Amygdala (tissue), 56 donors: Measurements from ENCODE around the gene TFRC.
"Not testable (repeated sequence)": the region's sequence is repeated elsewhere in the genome, so short reads cannot be mapped to it uniquely, and the experiment has no call there.

Experiments used
- DNase-seq, 56 donors: peaks; one replicate each; lab custom pipeline; 2025; lab: John Stamatoyannopoulos, UW

TFRC gene

GRCh38 chr3:196051282-196052076, 30.4 kb downstream of the TFRC start:
- peak in 5 of 56 donors; percentile 4 to 52 (median 9) for DNase-seq

- no peak for DNase-seq
These were observed 31.3 kb downstream of the TFRC start for GRCh38 chr3:196050597-196050996.

DNA sequence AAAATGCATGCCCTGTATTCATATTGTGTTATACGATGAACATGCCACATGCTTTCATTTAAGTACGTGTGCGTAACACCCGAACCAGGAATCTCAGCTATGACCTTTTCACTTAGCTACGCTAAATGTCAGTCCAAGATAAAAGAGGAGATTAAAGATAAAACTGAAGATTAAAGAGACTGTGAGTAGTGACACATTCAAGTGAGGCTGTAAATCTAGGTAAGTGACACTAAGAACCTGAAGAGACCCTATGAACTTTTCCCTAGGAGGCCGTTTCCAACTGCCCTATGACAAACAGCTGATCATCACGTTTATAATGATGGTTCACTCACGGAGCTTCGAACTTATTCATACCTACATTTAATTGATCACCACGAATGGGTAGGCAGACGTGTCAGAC, 32.2 kb downstream of the TFRC start:
- DNase-seq, result no peak

- DNase-seq, result no peak
These were observed 32.8 kb downstream of the TFRC start for GRCh38 chr3:196048922-196049598.

GRCh38 chr3:196047391-196048030, 34.4 kb downstream of the TFRC start:
- no peak for DNase-seq

DNA sequence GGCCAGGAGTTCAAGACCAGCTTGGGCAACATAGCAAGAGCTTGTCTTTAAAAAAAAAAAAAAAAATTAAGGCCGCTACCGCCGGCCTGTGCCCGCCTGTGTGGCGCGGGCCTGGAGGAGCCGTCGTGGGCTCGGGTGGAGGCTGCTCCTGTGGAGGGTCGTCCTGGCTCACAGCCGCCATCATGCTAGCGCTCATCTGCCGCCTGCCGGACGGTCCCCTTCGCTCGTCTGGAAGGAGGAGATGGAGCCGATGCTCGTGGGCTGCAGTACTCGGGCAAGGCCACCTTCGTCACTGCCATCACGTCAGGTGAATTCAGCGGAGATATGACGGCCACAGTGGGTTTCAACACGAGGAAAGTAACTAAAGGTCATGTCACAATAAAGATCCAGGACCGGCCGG, 37.4 kb downstream of the TFRC start:
- no peak for DNase-seq

- no peak for DNase-seq
These were observed 39.2 kb downstream of the TFRC start for GRCh38 chr3:196042673-196043072.

DNA sequence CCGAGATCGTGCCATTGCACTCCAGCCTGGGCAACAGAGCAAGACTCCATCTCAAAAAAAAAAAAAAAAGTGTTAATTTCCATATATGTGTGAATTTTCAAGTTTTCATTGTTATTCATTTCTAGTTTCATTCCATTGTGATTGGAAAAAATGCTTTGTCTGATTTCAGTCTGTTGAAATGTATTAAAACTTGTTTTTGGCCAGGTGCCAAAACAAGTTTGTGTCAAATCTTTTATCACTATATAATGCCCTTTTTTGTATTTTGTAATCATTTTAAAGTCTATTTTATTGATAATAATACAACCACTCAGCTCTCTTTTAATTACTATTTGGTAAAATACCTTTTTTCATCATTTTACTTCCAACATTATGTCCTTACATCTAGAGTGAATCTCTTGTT, 42.5 kb downstream of the TFRC start:
- no peak for DNase-seq

- not testable (repeated sequence) for DNase-seq
These were observed 55.8 kb downstream of the TFRC start for GRCh38 chr3:196026059-196026458.

- no peak for DNase-seq
These were observed 56.9 kb downstream of the TFRC start for GRCh38 chr3:196024968-196025367.

DNA sequence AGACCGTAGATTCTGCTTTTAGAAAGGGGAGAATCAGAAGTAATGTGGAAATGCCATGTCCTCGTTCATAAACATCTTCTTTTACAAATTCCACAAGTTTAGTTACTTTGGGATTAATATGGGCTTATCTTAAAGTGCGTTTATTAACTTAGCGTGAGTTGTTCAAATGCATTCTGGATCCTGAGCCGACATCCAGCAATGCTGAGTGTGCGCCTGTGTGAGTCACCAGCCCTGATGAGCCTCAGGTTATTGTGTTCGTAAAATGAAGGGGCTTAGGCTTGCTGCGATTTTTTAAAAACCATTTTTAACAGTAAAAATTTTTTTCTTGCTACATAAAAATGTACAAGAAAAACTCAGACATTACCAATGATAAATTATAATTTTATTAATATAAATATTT, 57.9 kb downstream of the TFRC start:
- no peak for DNase-seq

- not testable (repeated sequence) for DNase-seq
These were observed 59.4 kb downstream of the TFRC start for GRCh38 chr3:196022499-196022878.

DNA sequence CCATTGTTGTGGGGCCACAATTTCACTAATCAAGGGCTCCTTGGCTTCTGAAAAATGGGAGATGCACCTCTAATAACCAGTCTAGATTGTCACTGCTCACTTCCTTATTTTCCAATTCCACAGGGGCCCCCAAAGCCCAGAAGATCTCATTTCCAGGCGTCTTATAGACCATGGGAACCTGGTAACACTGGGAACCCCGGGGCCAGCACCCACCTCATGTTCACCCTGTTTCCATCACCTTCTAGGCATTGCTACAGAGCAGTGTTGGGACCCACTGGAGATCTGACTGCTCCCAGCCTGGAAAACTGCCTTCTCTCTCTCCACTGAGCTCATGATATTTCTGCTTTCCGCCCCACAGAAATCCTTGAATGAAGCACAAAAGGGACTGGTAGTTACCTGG, 61.5 kb downstream of the TFRC start:
- no peak for DNase-seq

GRCh38 chr3:196019576-196019975, 62.3 kb downstream of the TFRC start:
- not testable (repeated sequence) for DNase-seq

DNA sequence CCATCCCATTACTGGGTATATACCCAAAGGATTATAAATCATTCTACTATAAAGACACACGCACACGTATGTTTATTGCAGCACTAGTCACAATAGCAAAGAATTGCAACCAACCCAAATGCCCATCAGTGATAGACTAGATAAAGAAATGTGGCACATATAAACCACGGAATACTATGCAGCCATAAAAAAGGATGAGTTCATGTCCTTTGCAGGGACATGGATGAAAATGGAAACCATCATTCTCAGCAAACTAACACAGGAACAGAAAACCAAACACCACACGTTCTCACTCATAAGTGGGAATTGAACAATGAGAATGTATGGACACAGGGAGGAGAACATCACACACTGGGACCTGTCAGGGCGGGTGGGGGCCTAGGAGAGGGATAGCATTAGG, 63.7 kb downstream of the TFRC start:
- DNase-seq, result not testable (repeated sequence)

DNA sequence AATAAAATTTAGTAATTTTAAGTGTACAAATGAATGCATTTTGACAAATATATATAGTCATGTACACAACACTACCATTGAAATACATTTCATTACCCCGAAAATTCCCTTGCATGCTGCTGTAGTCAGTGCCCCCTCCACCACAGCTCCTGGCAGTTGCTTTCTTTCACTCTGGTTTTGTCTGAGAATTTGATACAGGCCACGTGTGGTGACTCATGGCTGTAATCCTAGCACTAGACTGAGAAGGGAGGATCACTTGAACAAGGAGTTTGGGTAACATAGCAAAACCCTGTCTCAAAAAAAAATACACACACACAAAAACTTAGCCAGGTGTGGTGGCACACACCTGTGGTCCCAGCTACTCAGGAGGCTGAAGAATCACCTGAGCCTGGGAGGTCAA, 65.4 kb downstream of the TFRC start:
- no peak for DNase-seq

DNA sequence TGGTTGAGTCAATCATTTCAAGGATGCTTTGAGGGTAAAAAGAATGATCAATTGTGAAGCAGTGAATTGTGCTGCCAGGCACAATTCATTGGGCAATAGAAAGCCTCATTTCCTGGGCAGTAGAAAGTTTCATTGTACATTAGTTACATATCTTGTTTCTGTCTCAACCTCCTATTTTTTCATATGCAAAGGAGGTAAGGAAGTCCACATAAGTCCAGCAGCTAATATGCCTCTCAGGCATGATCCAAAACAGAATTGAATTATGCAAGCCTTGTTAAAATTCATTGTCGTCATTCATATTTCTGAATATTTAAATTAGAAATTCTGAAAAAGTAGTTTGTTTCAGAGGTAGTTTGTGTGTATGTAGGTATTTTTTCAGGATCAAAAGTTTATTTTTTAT, 65.8 kb downstream of the TFRC start:
- no peak for DNase-seq

DNA sequence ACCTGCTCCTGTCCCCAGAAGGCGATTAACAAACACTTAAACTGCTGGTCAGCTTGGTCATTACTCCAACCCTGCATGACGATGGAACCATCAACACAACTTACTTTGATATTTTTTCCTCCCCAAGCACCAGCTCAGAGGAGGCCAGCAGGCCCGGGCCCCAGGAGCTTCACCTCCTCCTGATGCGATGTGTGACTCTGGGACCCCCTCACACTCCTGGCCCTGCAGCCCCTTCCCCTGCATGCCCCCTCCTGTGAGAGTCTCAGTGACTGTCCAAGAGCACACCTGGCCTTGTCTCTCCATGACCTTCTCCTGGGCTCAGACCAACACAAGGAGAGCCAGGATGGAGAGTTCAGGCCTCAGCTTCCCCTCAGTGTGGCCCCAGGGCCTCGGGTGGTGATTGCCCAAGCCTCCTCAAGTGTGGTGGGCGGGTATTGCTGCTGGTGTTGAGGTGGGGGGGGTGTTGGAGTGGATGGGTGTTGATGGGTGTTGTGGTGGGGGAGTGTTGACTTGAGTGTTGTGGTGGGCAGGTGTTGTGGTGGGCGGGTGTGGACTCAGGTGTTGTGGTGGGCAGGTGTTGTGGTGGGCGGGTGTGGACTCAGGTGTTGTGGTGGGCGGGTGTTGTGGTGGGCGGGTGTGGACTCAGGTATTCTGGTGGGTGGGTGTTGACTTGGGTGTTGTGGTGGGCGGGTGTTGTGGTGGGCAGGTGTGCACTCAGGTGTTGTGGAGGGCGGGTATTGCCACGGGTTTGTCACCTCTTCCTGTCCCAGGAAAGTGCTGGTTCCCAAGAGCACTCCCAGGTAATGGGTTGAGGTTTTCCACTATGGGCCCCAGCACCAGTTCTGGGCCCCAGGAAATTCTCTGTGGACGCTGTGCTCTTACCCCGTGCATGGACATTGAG, 68.1 kb downstream of the TFRC start:
- no peak for DNase-seq

GRCh38 chr3:196012941-196013476, 68.9 kb downstream of the TFRC start:
- no peak for DNase-seq

DNA sequence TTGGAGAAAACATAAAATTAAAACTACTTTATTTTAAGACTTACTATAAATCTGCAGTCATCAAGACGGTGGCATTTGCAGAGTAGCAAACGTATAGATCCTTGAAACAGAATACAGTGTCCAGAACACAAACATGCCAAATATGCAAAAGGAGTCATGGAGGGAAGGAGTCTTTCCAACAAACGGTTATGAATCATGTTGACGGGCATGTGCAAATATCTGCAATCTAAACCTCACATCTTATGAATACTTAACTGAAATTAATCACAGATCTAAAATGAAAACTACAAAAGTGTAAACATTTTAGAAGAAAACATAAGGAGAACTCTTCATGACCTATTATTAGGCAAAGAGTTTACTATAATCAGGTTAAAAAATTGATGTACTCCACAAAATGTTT, 69.4 kb downstream of the TFRC start:
- no peak for DNase-seq
